A673 (cell line): ENCODE measurements around the gene RASAL2.

Source experiments
- CTCF ChIP-seq: fragments of 300-800, 200-600 bp; sonication (generic); conservative IDR thresholded peaks from 2 replicates; pipeline ENCODE4 v1.5.1; 2017; ENCODE audit warnings: low read depth, mild to moderate bottlenecking, antibody characterized with exemption, low read length, moderate library complexity, mixed read lengths
- EZH2 ChIP-seq: fragments of 200-600 bp; sonication (generic); IDR thresholded peaks from 2 replicates; pipeline ENCODE4 v1.6.1; 2017; ENCODE audit warnings: borderline replicate concordance, low read depth, mild to moderate bottlenecking, mixed read lengths, antibody characterized with exemption, low read length; ENCODE audit not compliant: poor library complexity, severe bottlenecking

GRCh38 chr1:178101266-178101630, 7.3 kb downstream of the RASAL2 start:
- TF ChIP-seq CTCF (no peak), EZH2 (no peak)
